Neuronal stem cell (in vitro differentiated cells): ENCODE results near the gene PLXDC2.

Experiments
- DNase-seq: peaks from one replicate; pipeline ENCODE4 v3.0.0-alpha.2; 2013; ENCODE audit warnings: low spot score
- H2AFZ ChIP-seq: one replicate; pipeline ENCODE4 v1.6.1; 2013; ENCODE audit warnings: mild to moderate bottlenecking, low read length, inconsistent platforms
- H2AK5ac ChIP-seq: 2 replicates; pipeline ENCODE4 v1.6.1; 2013; ENCODE audit warnings: low read depth, mild to moderate bottlenecking, inconsistent platforms, low read length, moderate library complexity, mixed read lengths
- H2BK120ac ChIP-seq: 2 replicates; pipeline ENCODE4 v1.6.1; 2013; ENCODE audit warnings: low read depth, mild to moderate bottlenecking, inconsistent platforms, low read length, moderate library complexity, mixed read lengths
- H2BK12ac ChIP-seq: one replicate; pipeline ENCODE4 v1.6.1; 2013; ENCODE audit warnings: low read length, inconsistent platforms
- H2BK15ac ChIP-seq: 2 replicates; pipeline ENCODE4 v1.6.1; 2013; ENCODE audit warnings: mild to moderate bottlenecking, low read length, inconsistent platforms, mixed read lengths
- H2BK5ac ChIP-seq: one replicate; pipeline ENCODE4 v1.6.1; 2013; ENCODE audit warnings: inconsistent platforms, mild to moderate bottlenecking, low read length, moderate library complexity
- H3K14ac ChIP-seq: one replicate; pipeline ENCODE4 v1.6.1; 2013; ENCODE audit warnings: low read length, inconsistent platforms
- H3K18ac ChIP-seq: 2 replicates; pipeline ENCODE4 v1.6.1; 2013; ENCODE audit warnings: low read length, inconsistent platforms
- H3K23ac ChIP-seq: 2 replicates; pipeline ENCODE4 v1.6.1; 2013; ENCODE audit warnings: low read depth, mild to moderate bottlenecking, mixed read lengths, low read length, inconsistent platforms; ENCODE audit not compliant: poor library complexity
- H3K27ac ChIP-seq: replicated peaks from 3 replicates; pipeline ENCODE4 v1.5.1; 2013; ENCODE audit warnings: low read length, inconsistent platforms
- H3K27me3 ChIP-seq, 3 experiments: 2 replicates each; pipeline ENCODE4 v1.6.1; 2013; ENCODE audit warnings: low read length in 3 of 3, mild to moderate bottlenecking in 2 of 3, inconsistent platforms in 1 of 3, low read depth in 1 of 3, mixed read lengths in 1 of 3, moderate library complexity in 1 of 3; ENCODE audit not compliant: control insufficient read depth in 3 of 3, insufficient read depth in 3 of 3
- H3K36me3 ChIP-seq, 2 donors: replicated peaks in 1 of 2; 2 replicates each; pipeline ENCODE4 v1.6.1; 2013; ENCODE audit warnings: low read length in 2 of 2; ENCODE audit not compliant: control insufficient read depth in 2 of 2, insufficient read depth in 2 of 2
- H3K4ac ChIP-seq: 2 replicates; pipeline ENCODE4 v1.6.1; 2013; ENCODE audit warnings: inconsistent platforms, mild to moderate bottlenecking, low read length, moderate library complexity
- H3K4me1 ChIP-seq, 2 donors: 1 replicate in 1 of 2; 2 replicates in 1 of 2; pipeline ENCODE4 v1.6.1; 2013; ENCODE audit warnings: low read length in 2 of 2, low read depth in 1 of 2; ENCODE audit not compliant: control insufficient read depth in 2 of 2, insufficient read depth in 1 of 2
- H3K4me2 ChIP-seq: one replicate; pipeline ENCODE4 v1.6.1; 2013; ENCODE audit warnings: mild to moderate bottlenecking, low read length, inconsistent platforms; ENCODE audit not compliant: insufficient read depth, poor library complexity, severe bottlenecking
- H3K4me3 ChIP-seq, 2 donors: 2 replicates each; pipeline ENCODE4 v1.5.1; 2013; ENCODE audit warnings: low read length in 2 of 2, mild to moderate bottlenecking in 2 of 2, inconsistent platforms in 1 of 2, moderate library complexity in 1 of 2
- H3K79me1 ChIP-seq: one replicate; pipeline ENCODE4 v1.6.1; 2013; ENCODE audit warnings: low read depth, mild to moderate bottlenecking, inconsistent platforms, low read length, moderate library complexity
- H3K9ac ChIP-seq: one replicate; pipeline ENCODE4 v1.6.1; 2013; ENCODE audit warnings: mild to moderate bottlenecking, low read depth, low read length, inconsistent platforms; ENCODE audit not compliant: poor library complexity
- H3K9me3 ChIP-seq, 2 donors: replicated peaks in 1 of 2; 2 replicates each; pipeline versions ENCODE3 to v1.6.1; 2013; ENCODE audit warnings: low read length in 2 of 2, mild to moderate bottlenecking in 2 of 2, inconsistent platforms in 1 of 2, low read depth in 1 of 2, mixed read lengths in 1 of 2, moderate library complexity in 1 of 2; ENCODE audit not compliant: control insufficient read depth in 2 of 2, insufficient read depth in 1 of 2
- H4K8ac ChIP-seq: one replicate; pipeline ENCODE4 v1.6.1; 2013; ENCODE audit warnings: low read depth, mild to moderate bottlenecking, inconsistent platforms, low read length, moderate library complexity
- H4K91ac ChIP-seq: one replicate; pipeline ENCODE4 v1.6.1; 2013; ENCODE audit warnings: low read length, low read depth, mild to moderate bottlenecking, inconsistent platforms; ENCODE audit not compliant: poor library complexity
- WGBS, 2 donors: extraction: QIAGEN DNeasy Blood & Tissue Kit; methylation state at CpG; one replicate each; pipeline ENCODE4 v1.1.7; 2013; ENCODE audit warnings: missing lambda C conversion rate in 2 of 2, mixed read lengths in 1 of 2; ENCODE audit not compliant: insufficient read length in 2 of 2, insufficient replicate concordance in 1 of 2; ENCODE audit errors: extremely low coverage in 2 of 2; 5-methylcytosine and 5-hydroxymethylcytosine counted together

Gene PLXDC2

GRCh38 chr10:19970256-19970655 is 154.0 kb downstream of the PLXDC2 start:
- Histone ChIP-seq H3K27me3 (no peaks in the 10 kb centered on the region), H3K9me3 (no peaks in the 10 kb centered on the region), H3K4me1 (peaks cover 0 to 9% of the 10 kb centered on the region in 2 donors), H3K4ac (no peak overlapping the region), H2BK12ac (no peak overlapping the region), H3K4me2 (no peak overlapping the region), H2BK120ac (no peak overlapping the region), H3K23ac (no peak overlapping the region), H3K4me3 (no peak overlapping the region), H4K91ac (no peak overlapping the region), H3K36me3 (no peaks in the 10 kb centered on the region), H3K79me1 (no peaks in the 10 kb centered on the region), H4K8ac (no peak overlapping the region), H2BK15ac (no peak overlapping the region), H2AK5ac (no peak overlapping the region), H3K9ac (no peak overlapping the region), H3K27ac (no peak overlapping the region), H2BK5ac (no peak overlapping the region), H2AFZ (no peak overlapping the region), H3K18ac (no peak overlapping the region), H3K14ac (no peak overlapping the region)
- no CpG with 5 or more reads among the region's 2 CpGs for WGBS, 2 donors
- DNase-seq = no peak

- H3K4me2 ChIP-seq = no peak overlapping the region
- no peak overlapping the region for H3K27ac ChIP-seq
- no peak overlapping the region for H2BK120ac ChIP-seq
- H3K36me3 ChIP-seq = no peaks in the 10 kb centered on the region
- no peak overlapping the region for H3K14ac ChIP-seq
- H3K9me3 ChIP-seq = no peaks in the 10 kb centered on the region
- H3K4me1 ChIP-seq = peaks cover 0 to 8% of the 10 kb centered on the region in 2 donors
- H3K9ac ChIP-seq = no peak overlapping the region
- no peak overlapping the region for H2AFZ ChIP-seq
- no peak overlapping the region for H4K91ac ChIP-seq
- no peak overlapping the region for H3K4me3 ChIP-seq
- no peak overlapping the region for H3K18ac ChIP-seq
- no peak overlapping the region for H2BK12ac ChIP-seq
- H3K27me3 ChIP-seq = no peaks in the 10 kb centered on the region
- H2AK5ac ChIP-seq = no peak overlapping the region
- no peak overlapping the region for H2BK5ac ChIP-seq
- DNase-seq = no peak
- H2BK15ac ChIP-seq = no peak overlapping the region
- no peaks in the 10 kb centered on the region for H3K79me1 ChIP-seq
- no peak overlapping the region for H4K8ac ChIP-seq
- no CpG with 5 or more reads among the region's 4 CpGs for WGBS, 2 donors
- H3K23ac ChIP-seq = no peak overlapping the region
- H3K4ac ChIP-seq = no peak overlapping the region
These were observed 154.5 kb downstream of the PLXDC2 start for GRCh38 chr10:19970717-19971116.

GRCh38 chr10:19971343-19972052 is 155.3 kb downstream of the PLXDC2 start:
- no peak overlapping the region for H4K8ac ChIP-seq
- no peak overlapping the region for H3K4me3 ChIP-seq
- no peak overlapping the region for H2BK120ac ChIP-seq
- H3K79me1 ChIP-seq = no peaks in the 10 kb centered on the region
- H3K23ac ChIP-seq = no peak overlapping the region
- H3K27me3 ChIP-seq = no peaks in the 10 kb centered on the region
- no peak overlapping the region for H2BK12ac ChIP-seq
- no peaks in the 10 kb centered on the region for H3K9me3 ChIP-seq
- no peak overlapping the region for H2AK5ac ChIP-seq
- DNase-seq = no peak
- peaks cover 0 to 8% of the 10 kb centered on the region in 2 donors for H3K4me1 ChIP-seq
- no peak overlapping the region for H2BK5ac ChIP-seq
- WGBS, 2 donors = no CpG with 5 or more reads among the region's 9 CpGs
- no peak overlapping the region for H2AFZ ChIP-seq
- no peak overlapping the region for H3K14ac ChIP-seq
- no peak overlapping the region for H4K91ac ChIP-seq
- H3K4ac ChIP-seq = no peak overlapping the region
- no peak overlapping the region for H3K18ac ChIP-seq
- no peak overlapping the region for H3K9ac ChIP-seq
- H2BK15ac ChIP-seq = no peak overlapping the region
- no peak overlapping the region for H3K4me2 ChIP-seq
- no peak overlapping the region for H3K27ac ChIP-seq
- H3K36me3 ChIP-seq = no peaks in the 10 kb centered on the region

GRCh38 chr10:19974138-19974537 is 157.9 kb downstream of the PLXDC2 start:
- no peak overlapping the region for H3K23ac ChIP-seq
- DNase-seq = no peak
- H3K27ac ChIP-seq = no peak overlapping the region
- no peak overlapping the region for H3K4me2 ChIP-seq
- no peak overlapping the region for H3K18ac ChIP-seq
- no peak overlapping the region for H2BK12ac ChIP-seq
- H3K4me3 ChIP-seq = no peak overlapping the region
- no peaks in the 10 kb centered on the region for H3K27me3 ChIP-seq
- no peaks in the 10 kb centered on the region for H3K4me1 ChIP-seq
- H2AFZ ChIP-seq = no peak overlapping the region
- WGBS, 2 donors = no CpG with 5 or more reads among the region's 1 CpG
- no peaks in the 10 kb centered on the region for H3K79me1 ChIP-seq
- H3K36me3 ChIP-seq = no peaks in the 10 kb centered on the region
- H3K4ac ChIP-seq = no peak overlapping the region
- no peak overlapping the region for H3K14ac ChIP-seq
- no peak overlapping the region for H2BK120ac ChIP-seq
- no peak overlapping the region for H4K91ac ChIP-seq
- no peak overlapping the region for H2BK15ac ChIP-seq
- no peak overlapping the region for H2BK5ac ChIP-seq
- no peak overlapping the region for H3K9ac ChIP-seq
- H3K9me3 ChIP-seq = no peaks in the 10 kb centered on the region
- no peak overlapping the region for H2AK5ac ChIP-seq
- H4K8ac ChIP-seq = no peak overlapping the region
